ENCODE data around the gene CATSPER1. TPM values are rescaled to one million over a fixed set of nuclear protein-coding genes. Genes with fewer than 3 reads are reported as not detected.

The CATSPER1 gene
- total and polyA plus RNA-seq, 2 of the 13 experiments (the other 11 are each of a cell fraction or from before 2014, with no cell fraction given) = 0.17 TPM; not detected in 1

- in situ Hi-C loops (cut with HindIII; ENCODE audit: extremely low pct_ligation_motif_present, low pct_unique_long_range_greater_than_20kb) = no loop called here
- H2AFZ ChIP-seq (ENCODE audit: low read length) = no peak overlapping the region
- no peak for TF ChIP-seq RARA (CRISPR knock-in tag; IDR thresholded peaks at IDR 0.05)
- TF ChIP-seq TFDP2 (CRISPR knock-in tag; IDR thresholded peaks at IDR 0.05) = no peak
- no peak for TF ChIP-seq TOPORS (CRISPR knock-in tag; IDR thresholded peaks at IDR 0.05)
- TF ChIP-seq ZNF788 (CRISPR knock-in tag; IDR thresholded peaks at IDR 0.05; ENCODE audit: borderline replicate concordance) = no peak
- no peak for TF ChIP-seq GTF2F1 (IDR thresholded peaks at IDR 0.05; ENCODE audit: low read length)
- TF ChIP-seq ZNF224 (CRISPR knock-in tag; IDR thresholded peaks at IDR 0.05) = no peak
- TF ChIP-seq ZNF792 (CRISPR knock-in tag; IDR thresholded peaks at IDR 0.05) = no peak
- no peak for TF ChIP-seq ZNF644 (CRISPR knock-in tag; IDR thresholded peaks at IDR 0.05; ENCODE audit: low read depth)
- no peak for TF ChIP-seq ASH2L (IDR thresholded peaks at IDR 0.05; ENCODE audit: insufficient read length, low read depth, low read length)
- TF ChIP-seq ZFX (CRISPR knock-in tag; IDR thresholded peaks at IDR 0.05; ENCODE audit: low read depth) = no peak
- TF ChIP-seq HNRNPH1 (optimal IDR thresholded peaks at IDR 0.05; ENCODE audit: low read depth, low read length) = no peak
- TF ChIP-seq AGO2 (optimal IDR thresholded peaks at IDR 0.05; ENCODE audit: low read depth, low read length) = no peak
- TF ChIP-seq ZKSCAN5 (CRISPR knock-in tag; IDR thresholded peaks at IDR 0.05) = no peak
- no peak for TF ChIP-seq TARDBP (CRISPR knock-in tag; IDR thresholded peaks at IDR 0.05)
- TF ChIP-seq NAIF1 (CRISPR knock-in tag; IDR thresholded peaks at IDR 0.05; ENCODE audit: borderline replicate concordance) = no peak
- no peak for TF ChIP-seq ZNF672 (CRISPR knock-in tag; IDR thresholded peaks at IDR 0.05)
- POLR2A ChIA-PET = interaction anchor here (5.1 kb wide), 1 partner anchor 19 kb away, joined by 40 read pairs; the partner anchor contains the start of gene SF3B2
- peaks cover 21% of the 10 kb centered on the region for H3K79me2 ChIP-seq (ENCODE audit: insufficient read depth, low read length)
- peak overlapping the region in 1 of 3 experiments; percentile 82; a peak in 4 of 6 replicates for H3K4me3 ChIP-seq (replicated peaks in 1 of 3; ENCODE audit: insufficient read depth in 1 of 3, low read depth in 2 of 3, low read length in 3 of 3)
- H3K4me1 ChIP-seq (ENCODE audit: insufficient read depth, low read length) = peaks cover 48% of the 10 kb centered on the region
- WGBS (ENCODE audit: low lambda C conversion rate) = 97% methylated on average over 3 of the region's 3 CpGs
- intact Hi-C loops (cut with micrococcal nuclease; ENCODE audit: unreplicated experiment) = loop anchor here (5.0 kb wide), 1 partner anchor 45 kb away; no protein-coding TSS in a partner anchor
- H3K4me2 ChIP-seq (ENCODE audit: low read depth, low read length) = peak overlapping the region; percentile 89
- BruUV-seq (replicated peaks) = no TSS peak
- no peaks in the 10 kb centered on the region for H4K20me1 ChIP-seq (ENCODE audit: insufficient read depth, low read length)
- no peak overlapping the region; the same call in 1 of the 2 replicates for H3K9ac ChIP-seq (ENCODE audit: insufficient read depth, low read depth, low read length)
- H3K27me3 ChIP-seq (ENCODE audit: control insufficient read depth in 1 of 2, insufficient read depth in 2 of 2, low read length in 2 of 2) = no peaks in the 10 kb centered on the region
- H3K27ac ChIP-seq (ENCODE audit: extremely low read length, insufficient read depth, low read length) = no peak overlapping the region
- H3K9me3 ChIP-seq (ENCODE audit: low read length) = no peaks in the 10 kb centered on the region
- DNase-seq (ENCODE audit: low spot score) (no peak), FAIRE-seq (no peak), ATAC-seq (no peak)
- CTCF ChIA-PET (ENCODE audit: low intra/inter-chr PET ratio, low total read pairs) = no interaction called here
- peaks cover 5 to 18% of the 10 kb centered on the region in 2 experiments for H3K36me3 ChIP-seq (replicated peaks in 1 of 2; ENCODE audit: control insufficient read depth in 1 of 2, insufficient read depth in 2 of 2, low read length in 2 of 2)
Measured at GRCh38 chr11:66072081-66072480, 45.8 kb upstream of the CATSPER1 start.
